ENCODE data around the gene LCP1.

Gene LCP1

GRCh38 chr13:46145950-46146349 is 36.0 kb downstream of the LCP1 start:
- DNase-seq (ENCODE audit: low read depth in 1 of 2, low spot score in 1 of 2), result no peak
- TF ChIP-seq JUND (IDR thresholded peaks at IDR 0.05; ENCODE audit: low read depth), result no peak
- in situ Hi-C loops (cut with HindIII; ENCODE audit: low pct_unique_long_range_greater_than_20kb, low sequenced_read_pairs), result no loop called here

- in situ Hi-C loops (cut with HindIII; ENCODE audit: low pct_unique_long_range_greater_than_20kb, low sequenced_read_pairs), result no loop called here
- TF ChIP-seq JUND (IDR thresholded peaks at IDR 0.05; ENCODE audit: low read depth), result no peak
- DNase-seq (ENCODE audit: low read depth in 1 of 2, low spot score in 1 of 2), result no peak
Measured at GRCh38 chr13:46145135-46145534, 36.8 kb downstream of the LCP1 start.

GRCh38 chr13:46143184-46143701 is 38.7 kb downstream of the LCP1 start:
- in situ Hi-C loops (cut with HindIII; ENCODE audit: low pct_unique_long_range_greater_than_20kb, low sequenced_read_pairs), result no loop called here
- DNase-seq (ENCODE audit: low read depth in 1 of 2, low spot score in 1 of 2), result no peak
- no peak for TF ChIP-seq JUND (IDR thresholded peaks at IDR 0.05; ENCODE audit: low read depth)

DNA sequence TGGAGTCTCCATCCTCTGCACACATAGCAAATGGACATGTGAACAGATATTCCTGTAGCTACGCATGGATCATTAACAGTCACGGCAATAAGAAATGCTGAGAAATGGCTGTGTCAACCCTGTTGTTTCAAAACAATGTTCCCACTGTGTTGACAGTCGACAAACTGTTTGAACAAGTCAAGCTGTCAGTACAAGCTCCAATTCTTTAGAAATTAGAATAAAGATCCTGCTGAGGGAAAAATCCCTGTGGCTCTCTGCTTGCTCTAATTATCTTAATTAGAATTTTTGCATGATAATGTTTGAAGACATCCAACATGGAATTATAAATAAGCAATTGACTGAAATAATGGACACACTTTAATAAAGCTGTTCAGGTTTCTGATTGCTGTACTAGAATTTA is 39.2 kb downstream of the LCP1 start:
- no peak for TF ChIP-seq JUND (IDR thresholded peaks at IDR 0.05; ENCODE audit: low read depth)
- in situ Hi-C loops (cut with HindIII; ENCODE audit: low pct_unique_long_range_greater_than_20kb, low sequenced_read_pairs), result no loop called here
- no peak for DNase-seq (ENCODE audit: low read depth in 1 of 2, low spot score in 1 of 2)

DNA sequence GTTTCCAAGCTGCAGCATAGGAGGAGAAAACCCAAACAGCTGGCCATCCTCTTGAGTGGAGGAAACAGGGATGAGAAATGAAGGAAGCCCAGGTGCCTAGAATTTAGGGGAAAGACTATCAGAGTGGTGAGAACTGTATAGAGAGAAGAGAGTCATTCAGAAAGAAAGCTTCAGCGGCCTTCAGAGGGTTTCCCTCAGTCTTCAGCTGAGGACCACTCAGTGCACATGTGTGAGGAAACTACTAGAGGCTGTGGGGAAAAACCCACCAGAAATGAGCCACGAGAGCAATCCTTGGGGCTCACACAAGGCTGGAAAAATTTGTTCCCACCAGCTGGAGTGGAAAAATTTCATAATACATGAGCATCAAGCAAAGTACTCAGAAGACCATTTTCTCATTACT is 41.9 kb downstream of the LCP1 start:
- DNase-seq (ENCODE audit: low read depth in 1 of 2, low spot score in 1 of 2), result no peak
- in situ Hi-C loops (cut with HindIII; ENCODE audit: low pct_unique_long_range_greater_than_20kb, low sequenced_read_pairs), result no loop called here
- no peak for TF ChIP-seq JUND (IDR thresholded peaks at IDR 0.05; ENCODE audit: low read depth)

GRCh38 chr13:46137627-46138317 is 44.2 kb downstream of the LCP1 start:
- no peak for TF ChIP-seq JUND (IDR thresholded peaks at IDR 0.05; ENCODE audit: low read depth)
- in situ Hi-C loops (cut with HindIII; ENCODE audit: low pct_unique_long_range_greater_than_20kb, low sequenced_read_pairs), result no loop called here
- no peak for DNase-seq (ENCODE audit: low read depth in 1 of 2, low spot score in 1 of 2)

DNA sequence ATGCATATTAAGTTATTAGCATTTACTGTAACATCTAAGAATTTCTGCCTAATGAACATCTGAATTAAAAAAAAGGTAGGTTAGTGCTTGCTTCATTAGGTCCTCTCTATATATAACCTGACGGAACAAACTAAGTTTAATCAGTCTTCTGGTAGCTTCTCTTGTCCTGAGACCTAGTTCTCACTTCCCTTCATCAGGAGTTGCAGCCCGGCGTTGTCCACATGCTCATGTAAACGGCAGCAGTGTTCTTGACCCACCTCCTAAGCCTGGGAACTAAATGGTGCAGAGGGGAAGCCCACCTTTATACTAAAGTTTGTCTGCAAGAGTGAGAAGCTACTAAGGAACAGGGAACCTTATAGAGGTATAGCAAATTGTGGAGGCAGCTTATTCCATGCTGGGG is 45.3 kb downstream of the LCP1 start:
- TF ChIP-seq JUND (IDR thresholded peaks at IDR 0.05; ENCODE audit: low read depth), result no peak
- no peak for DNase-seq (ENCODE audit: low read depth in 1 of 2, low spot score in 1 of 2)

DNA sequence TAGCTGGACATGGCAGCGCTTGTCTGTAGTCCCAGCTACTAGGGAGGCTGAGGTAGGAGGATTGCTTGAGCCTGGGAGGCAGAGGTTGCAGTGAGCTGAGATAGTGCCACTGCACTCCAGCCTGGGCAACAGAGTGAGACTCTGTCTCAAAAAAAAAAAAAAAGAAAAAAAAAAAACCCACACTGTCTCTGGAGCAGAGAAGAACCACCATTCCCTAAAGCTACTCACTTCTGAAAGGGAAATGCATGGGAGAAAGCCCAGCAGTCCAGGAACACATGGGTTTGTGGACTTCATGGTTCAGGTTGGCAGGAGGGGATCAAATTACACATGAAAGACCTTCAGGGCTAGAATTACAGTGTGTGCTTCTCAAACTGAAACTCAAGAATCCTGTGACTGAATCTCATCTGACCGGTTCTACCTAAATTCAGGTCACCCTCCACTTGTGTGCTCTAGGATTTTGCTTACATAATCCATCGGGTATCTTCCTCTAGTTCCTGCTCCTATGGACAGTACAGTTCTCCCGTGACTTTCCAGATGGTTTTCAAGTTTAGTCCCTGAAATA is 46.9 kb downstream of the LCP1 start:
- in situ Hi-C loops (cut with HindIII; ENCODE audit: low pct_unique_long_range_greater_than_20kb, low sequenced_read_pairs), result no loop called here
- DNase-seq (ENCODE audit: low read depth in 1 of 2, low spot score in 1 of 2), result peak; percentile 59 to 98
- TF ChIP-seq JUND (IDR thresholded peaks at IDR 0.05; ENCODE audit: low read depth), result peak; percentile 50; the same call in 1 of the 2 replicates

More for the DNA sequence above, 45.3 kb downstream of the LCP1 start:
- in situ Hi-C loops (cut with HindIII; ENCODE audit: low pct_unique_long_range_greater_than_20kb, low sequenced_read_pairs), result no loop called here

DNA sequence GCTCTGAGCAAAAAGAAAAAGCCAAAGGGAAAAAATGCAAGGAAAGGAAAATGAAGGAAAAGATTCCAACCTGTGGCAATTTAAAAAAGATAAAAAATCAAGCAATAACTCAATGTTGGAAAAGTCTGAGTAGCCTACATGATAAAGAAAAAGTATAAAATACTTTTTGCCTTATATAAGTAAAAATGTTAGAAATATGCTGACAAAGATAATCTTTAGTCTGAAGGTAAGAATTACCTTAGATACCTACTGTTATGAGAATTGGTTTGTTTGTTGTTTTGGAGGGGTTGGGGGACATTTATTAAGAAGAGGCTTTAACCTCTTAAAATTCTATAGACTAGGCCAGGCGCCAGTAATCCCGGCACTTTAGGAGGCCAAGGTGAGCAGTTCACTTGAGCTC is 47.5 kb downstream of the LCP1 start:
- TF ChIP-seq JUND (IDR thresholded peaks at IDR 0.05; ENCODE audit: low read depth), result no peak
- no peak for DNase-seq (ENCODE audit: low read depth in 1 of 2, low spot score in 1 of 2)
- in situ Hi-C loops (cut with HindIII; ENCODE audit: low pct_unique_long_range_greater_than_20kb, low sequenced_read_pairs), result no loop called here

DNA sequence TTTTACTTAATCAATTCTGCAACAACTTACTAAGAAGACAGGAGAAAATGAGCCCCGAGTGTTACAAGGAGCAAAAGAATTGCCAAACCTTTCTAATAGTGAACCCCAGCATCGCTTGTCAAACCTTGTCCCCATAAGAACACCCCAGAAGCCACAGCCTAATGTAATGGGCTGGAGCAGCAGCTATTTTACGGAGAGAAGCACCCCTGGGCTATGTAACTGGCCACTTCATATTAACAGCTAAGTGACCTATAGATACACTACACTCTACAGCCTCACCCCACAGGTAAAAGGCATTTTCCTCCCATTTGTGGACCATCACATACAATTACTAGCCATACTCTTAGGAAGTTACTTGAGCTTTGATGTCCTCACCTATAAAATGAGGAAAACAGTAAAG is 49.9 kb downstream of the LCP1 start:
- in situ Hi-C loops (cut with HindIII; ENCODE audit: low pct_unique_long_range_greater_than_20kb, low sequenced_read_pairs), result no loop called here
- no peak for DNase-seq (ENCODE audit: low read depth in 1 of 2, low spot score in 1 of 2)
- no peak for TF ChIP-seq JUND (IDR thresholded peaks at IDR 0.05; ENCODE audit: low read depth)

- TF ChIP-seq JUND (IDR thresholded peaks at IDR 0.05; ENCODE audit: low read depth), result no peak
- no peak for DNase-seq (ENCODE audit: low read depth in 1 of 2, low spot score in 1 of 2)
- in situ Hi-C loops (cut with HindIII; ENCODE audit: low pct_unique_long_range_greater_than_20kb, low sequenced_read_pairs), result no loop called here
Measured at GRCh38 chr13:46131705-46132104, 50.3 kb downstream of the LCP1 start.

GRCh38 chr13:46129955-46130618 is 51.9 kb downstream of the LCP1 start:
- no peak for DNase-seq (ENCODE audit: low read depth in 1 of 2, low spot score in 1 of 2)
- in situ Hi-C loops (cut with HindIII; ENCODE audit: low pct_unique_long_range_greater_than_20kb, low sequenced_read_pairs), result no loop called here
- TF ChIP-seq JUND (IDR thresholded peaks at IDR 0.05; ENCODE audit: low read depth), result no peak

- TF ChIP-seq JUND (IDR thresholded peaks at IDR 0.05; ENCODE audit: low read depth), result no peak
- in situ Hi-C loops (cut with HindIII; ENCODE audit: low pct_unique_long_range_greater_than_20kb, low sequenced_read_pairs), result no loop called here
- DNase-seq (ENCODE audit: low read depth in 1 of 2, low spot score in 1 of 2), result no peak
Measured at GRCh38 chr13:46129124-46129523, 52.9 kb downstream of the LCP1 start.
